Bronchial epithelial cell (primary cell): ENCODE measurements around the gene FAM98A. TPM values are rescaled to one million over a fixed set of nuclear protein-coding genes. Genes with fewer than 3 reads are reported as not detected.

Source experiments
- DNase-seq: peaks from one replicate; pipeline ENCODE4 v3.0.0-alpha.2; 2010; ENCODE audit warnings: low read depth
- FAIRE-seq: peaks from 2 replicates; lab custom pipeline; 2011; peaks lifted over from hg19 to GRCh38; lab: Jason Lieb, UNC
- H3K27me3 ChIP-seq: 2 replicates; pipeline ENCODE4 v1.5.1; 2011; ENCODE audit warnings: low read length; ENCODE audit not compliant: control insufficient read depth, insufficient read depth
- H3K36me3 ChIP-seq: 2 replicates; pipeline ENCODE4 v1.5.1; 2011; ENCODE audit warnings: low read length; ENCODE audit not compliant: control insufficient read depth, insufficient read depth
- H3K4me3 ChIP-seq: 2 replicates; pipeline ENCODE4 v1.5.1; 2011; ENCODE audit warnings: mild to moderate bottlenecking, low read depth, low read length, control low read depth
- CTCF ChIP-seq: IDR thresholded peaks from 2 replicates; pipeline ENCODE4 v1.5.1; 2011; ENCODE audit warnings: mild to moderate bottlenecking, moderate library complexity, low read length, control low read depth, inconsistent platforms; ENCODE audit not compliant: insufficient read depth, severe bottlenecking
- total RNA-seq: library from RNA; depleted of rRNA; stranded (reverse); fragments of >200 nt; gene quantifications from 2 replicates; pipeline ENCODE4 v1.2.1, GENCODE V29; 2014

Gene FAM98A
- total RNA-seq, 1 donor from 2014 or later = 16.1 TPM

DNA sequence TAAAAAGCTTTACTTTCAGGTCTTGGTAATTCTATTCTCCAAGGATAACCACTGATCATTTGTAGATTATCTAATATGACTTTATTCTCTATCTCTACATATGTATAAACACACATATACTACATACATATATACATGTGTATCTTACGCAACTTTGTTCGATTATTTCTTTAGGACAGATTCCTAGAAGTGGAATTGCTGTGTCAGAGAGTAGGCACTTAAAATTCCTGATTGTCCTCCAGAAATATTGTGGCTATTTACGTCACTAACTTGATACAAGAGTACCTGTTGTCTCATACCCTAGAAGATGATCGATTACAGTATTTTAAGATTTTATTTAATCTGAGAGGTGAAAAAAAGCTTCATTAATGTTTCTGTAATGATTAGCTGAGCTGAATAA lies 57.9 kb downstream of the FAM98A start:
- FAIRE-seq (no peak), DNase-seq (no peak)
- TF ChIP-seq CTCF = no peak
- Histone ChIP-seq H3K27me3 (no peaks in the 10 kb centered on the region), H3K4me3 (no peak overlapping the region), H3K36me3 (no peaks in the 10 kb centered on the region)

DNA sequence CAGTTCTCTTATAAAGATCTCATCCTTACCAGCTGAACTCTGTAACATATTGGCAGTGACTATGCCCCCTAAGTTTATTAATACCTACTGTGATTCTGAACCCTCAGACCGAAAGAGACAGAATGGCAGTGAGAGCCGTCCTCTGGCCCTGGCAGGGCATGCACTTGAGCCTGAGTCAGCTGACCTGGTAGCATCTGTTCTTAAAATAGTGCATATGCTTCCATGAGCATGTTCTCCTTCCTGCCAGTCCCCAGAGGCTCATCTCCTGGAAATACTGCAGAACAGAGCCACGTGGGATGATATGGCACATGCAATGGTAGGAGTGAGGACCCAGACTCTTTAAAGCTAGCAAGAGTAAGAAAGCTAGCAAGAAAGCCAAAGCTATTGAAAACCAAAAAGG lies 63.7 kb downstream of the FAM98A start:
- no peak for TF ChIP-seq CTCF
- peaks cover 1% of the 10 kb centered on the region for H3K27me3 ChIP-seq
- FAIRE-seq = no peak

More for the DNA sequence above, 63.7 kb downstream of the FAM98A start:
- H3K36me3 ChIP-seq = no peaks in the 10 kb centered on the region
- no peak overlapping the region for H3K4me3 ChIP-seq
- DNase-seq = no peak

Other genes with a start within 250 kb of the FAM98A start
- gene RASGRP3, start 122.7 kb downstream of the FAM98A start, total RNA-seq = 0.38 and 0.79 TPM in 2 replicates